Stimulated activated CD8-positive, alpha-beta memory T cell treated with anti-CD3 and anti-CD28 coated beads, Interleukin-4, amount 100 ng/mL, for 4 hours (primary cell): ENCODE measurements around the gene ADGRL3.
"Not testable (repeated sequence)": the region's sequence is repeated elsewhere in the genome, so short reads cannot be mapped to it uniquely, and the experiment has no call there.

Source experiments
- DNase-seq, 2 donors: peaks; one replicate each; pipeline ENCODE4 v3.0.0-alpha.2; 2020; ENCODE audit warnings: low read depth in 2 of 2, low spot score in 1 of 2

ADGRL3 gene

DNA sequence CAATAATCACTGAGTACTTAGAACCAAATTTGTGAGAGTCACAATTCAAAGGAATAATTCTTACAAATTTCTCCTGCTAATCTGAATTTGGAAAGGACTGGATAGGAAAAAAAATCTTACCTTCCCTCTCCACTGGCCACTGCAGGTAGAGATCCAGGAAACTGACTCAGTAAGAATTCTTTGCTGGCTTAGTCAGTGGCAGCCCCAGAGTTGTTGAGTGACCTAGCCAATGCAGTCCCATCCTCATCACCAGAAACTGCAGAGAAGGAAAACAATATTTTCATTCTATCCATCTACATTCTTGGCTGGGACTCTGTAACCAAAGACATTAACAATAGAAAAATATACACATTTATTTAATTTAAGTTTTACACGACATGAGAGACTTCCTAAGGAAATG, 572.0 kb downstream of the ADGRL3 start:
- DNase-seq: no peak

DNA sequence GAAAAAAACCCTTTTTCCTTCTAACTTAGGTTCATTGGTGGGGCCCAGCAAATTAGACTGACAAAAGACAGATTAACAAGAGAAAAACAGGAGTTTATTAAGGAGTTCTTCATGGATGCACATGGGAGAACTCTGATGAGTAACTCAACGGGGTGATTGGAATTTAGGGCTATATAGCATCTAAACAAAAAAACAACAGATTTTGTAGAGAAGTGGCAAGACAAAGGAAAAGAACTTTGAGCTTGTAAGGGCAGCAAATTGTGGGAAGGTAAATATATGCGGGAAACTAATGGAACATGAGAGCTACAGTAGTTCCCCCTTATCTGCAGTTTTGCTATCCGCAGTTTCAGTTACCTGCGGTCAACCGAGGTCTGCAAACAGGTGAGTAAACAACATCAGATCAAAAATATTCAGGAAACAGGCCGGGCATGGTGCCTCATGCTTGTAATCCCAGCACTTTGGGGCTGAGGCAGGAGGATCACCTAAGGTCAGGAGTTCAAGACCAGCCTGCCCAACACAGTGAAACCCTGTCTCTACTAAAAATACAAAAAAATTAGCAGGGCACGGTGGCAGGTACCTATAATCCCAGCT, 573.6 kb downstream of the ADGRL3 start:
- no peak for DNase-seq

DNA sequence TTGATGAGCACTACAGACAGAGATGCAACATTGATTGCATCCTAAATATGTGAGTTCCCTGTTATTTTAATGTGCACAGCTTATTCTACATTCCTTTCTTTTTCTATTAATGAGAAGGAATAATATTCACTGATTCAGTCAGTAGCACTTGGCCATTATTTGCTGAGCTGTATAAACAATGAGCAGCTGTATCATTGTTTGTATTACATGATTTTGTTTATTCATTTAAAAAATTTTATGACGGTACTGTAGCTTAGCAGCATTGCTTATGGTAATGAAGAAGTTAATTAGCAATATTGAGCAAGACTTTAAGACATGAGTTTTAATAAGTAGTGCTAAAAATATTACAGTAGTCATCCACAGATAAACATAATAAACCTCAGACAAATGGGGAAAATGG, 582.0 kb downstream of the ADGRL3 start:
- no peak for DNase-seq

DNA sequence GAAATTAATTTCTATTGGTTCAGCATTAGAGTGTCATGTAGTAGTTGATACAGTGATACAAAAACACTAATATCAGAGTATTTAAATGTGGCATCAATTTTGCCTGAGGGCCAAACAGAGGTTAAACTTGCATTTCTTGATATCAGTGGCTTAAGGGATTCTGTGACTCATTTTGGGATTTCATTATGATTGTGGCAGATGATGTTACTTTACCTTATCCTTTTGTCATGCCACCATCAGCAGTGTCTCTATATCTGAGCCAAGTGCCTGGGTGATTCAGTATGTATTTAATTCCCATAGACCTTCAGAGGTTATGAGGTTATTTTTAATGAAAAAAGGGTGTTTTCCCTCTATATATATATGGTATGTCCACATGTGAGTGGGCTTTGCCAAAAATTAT, 582.9 kb downstream of the ADGRL3 start:
- DNase-seq: no peak

DNA sequence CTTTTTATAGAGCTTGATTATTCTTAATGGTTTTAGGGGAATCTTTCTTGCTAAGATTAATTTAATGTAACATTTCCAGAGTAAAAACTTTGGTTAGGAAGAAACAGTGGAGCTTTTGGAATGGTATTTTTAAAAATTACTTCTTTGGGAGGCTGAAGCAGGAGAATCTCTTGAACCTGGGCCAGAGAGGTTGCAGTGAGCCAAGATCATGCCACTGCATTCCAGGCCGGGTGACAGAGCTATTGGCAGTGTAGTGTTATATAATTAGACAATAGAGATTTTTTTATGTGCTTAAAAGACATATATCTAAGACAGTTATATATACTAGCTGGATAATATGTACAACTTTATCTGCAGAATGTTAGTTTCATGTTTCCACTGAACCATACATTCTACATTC, 585.6 kb downstream of the ADGRL3 start:
- no peak for DNase-seq

GRCh38 chr4:61786211-61786610, 586.1 kb downstream of the ADGRL3 start:
- DNase-seq: no peak

DNA sequence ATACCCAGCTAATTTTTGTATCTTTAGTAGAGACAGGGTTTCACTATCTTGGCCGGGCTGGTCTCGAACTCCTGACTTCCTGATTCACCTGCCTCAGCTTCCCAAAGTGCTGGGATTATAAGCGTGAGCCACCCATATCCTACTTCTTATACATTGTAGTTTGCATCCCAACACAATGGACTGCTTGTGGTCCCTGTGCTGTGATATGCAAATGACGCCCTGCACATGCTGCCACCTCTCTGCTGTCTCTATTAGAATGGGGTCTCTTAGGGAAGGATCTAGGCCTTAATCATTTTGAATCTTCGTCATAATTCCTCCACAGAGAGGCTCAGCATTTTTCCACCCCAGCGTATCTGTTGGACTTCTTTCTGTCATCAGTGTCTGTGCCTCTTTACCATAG, 595.9 kb downstream of the ADGRL3 start:
- no peak for DNase-seq

GRCh38 chr4:61799794-61800193, 599.7 kb downstream of the ADGRL3 start:
- no peak for DNase-seq

- DNase-seq: no peak
Measured at GRCh38 chr4:61805227-61805626, 605.1 kb downstream of the ADGRL3 start.

- DNase-seq: no peak
Measured at GRCh38 chr4:61805979-61806378, 605.9 kb downstream of the ADGRL3 start.

GRCh38 chr4:61812171-61812570, 612.0 kb downstream of the ADGRL3 start:
- DNase-seq: no peak

DNA sequence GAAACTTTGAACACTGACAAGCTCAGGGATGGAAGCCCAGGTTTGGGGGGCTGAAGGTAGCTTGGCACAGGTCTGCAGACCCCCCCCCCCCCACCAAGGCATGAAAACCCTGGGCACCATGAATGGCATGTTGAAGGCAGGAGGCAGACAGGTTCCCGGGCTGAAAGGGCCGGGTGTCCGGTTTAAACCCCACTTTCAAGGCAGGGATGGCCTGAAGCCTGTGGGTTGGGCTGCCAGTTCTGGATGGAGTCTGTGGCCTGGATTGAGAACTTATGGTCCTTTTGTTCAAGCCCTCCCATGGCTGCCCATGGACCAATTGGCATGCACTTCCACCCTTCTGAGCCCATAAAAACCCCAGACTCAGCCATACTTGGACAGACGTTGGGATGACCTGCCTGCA, 616.9 kb downstream of the ADGRL3 start:
- DNase-seq: no peak

DNA sequence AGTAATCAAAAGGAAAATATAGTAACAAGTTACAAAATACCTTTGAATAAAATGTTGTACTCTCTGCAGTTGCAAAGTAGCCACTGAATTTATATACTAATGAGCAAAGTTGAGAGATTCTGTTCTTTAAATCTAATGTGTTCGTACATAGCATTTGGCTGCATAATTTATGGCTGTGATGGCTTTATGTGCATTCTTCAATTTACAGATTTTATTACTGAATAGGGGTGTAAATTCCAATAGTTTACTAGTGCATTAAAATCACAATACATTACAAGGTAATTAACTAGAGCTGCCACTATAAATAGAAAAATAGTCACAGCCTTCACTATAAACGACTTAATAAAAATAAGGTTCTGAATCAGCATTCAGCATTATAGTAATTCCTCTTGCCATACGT, 620.0 kb downstream of the ADGRL3 start:
- DNase-seq: no peak

DNA sequence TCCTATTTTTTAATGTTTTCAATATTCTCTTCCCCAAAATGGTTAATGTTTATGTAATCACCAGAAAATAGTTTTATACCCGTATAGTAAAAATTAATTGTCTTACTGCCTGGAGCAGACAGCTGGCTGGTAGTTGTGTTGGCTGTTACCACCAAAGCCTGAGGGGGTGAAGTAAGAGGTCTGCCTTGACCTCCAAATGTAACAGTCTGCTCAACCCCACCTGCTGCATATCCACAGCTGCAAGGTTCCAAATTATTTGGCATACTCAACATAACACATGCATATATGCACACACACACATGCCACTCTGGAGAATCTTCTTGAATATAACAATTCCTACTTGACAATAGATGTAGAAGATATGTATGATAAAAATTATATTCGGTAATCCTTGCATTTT, 624.3 kb downstream of the ADGRL3 start:
- DNase-seq: no peak

DNA sequence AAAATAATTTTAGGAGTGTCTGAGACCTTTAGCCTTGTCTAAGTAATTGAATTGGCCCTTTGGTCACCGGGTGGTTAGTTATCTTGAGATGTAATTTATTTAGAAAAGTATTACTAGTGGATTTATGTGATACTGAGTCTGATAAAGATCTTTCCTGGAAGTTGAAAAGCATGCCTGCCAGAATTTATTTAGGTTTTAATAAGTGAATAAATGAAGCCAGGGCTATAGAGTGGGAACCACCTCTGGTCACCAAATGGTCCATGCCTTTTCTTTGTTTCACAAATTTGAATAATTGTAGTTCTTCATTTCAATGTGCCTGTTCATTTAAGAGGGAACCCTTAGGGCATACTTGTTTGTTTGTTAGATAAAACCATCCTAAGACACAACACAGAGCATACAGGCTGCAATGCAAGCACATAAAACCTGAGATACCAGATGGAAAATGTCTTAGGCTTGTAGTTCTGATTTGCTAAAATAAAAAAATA, 627.8 kb downstream of the ADGRL3 start:
- no peak for DNase-seq

- no peak for DNase-seq
Measured at GRCh38 chr4:61828960-61829359, 628.8 kb downstream of the ADGRL3 start.

DNA sequence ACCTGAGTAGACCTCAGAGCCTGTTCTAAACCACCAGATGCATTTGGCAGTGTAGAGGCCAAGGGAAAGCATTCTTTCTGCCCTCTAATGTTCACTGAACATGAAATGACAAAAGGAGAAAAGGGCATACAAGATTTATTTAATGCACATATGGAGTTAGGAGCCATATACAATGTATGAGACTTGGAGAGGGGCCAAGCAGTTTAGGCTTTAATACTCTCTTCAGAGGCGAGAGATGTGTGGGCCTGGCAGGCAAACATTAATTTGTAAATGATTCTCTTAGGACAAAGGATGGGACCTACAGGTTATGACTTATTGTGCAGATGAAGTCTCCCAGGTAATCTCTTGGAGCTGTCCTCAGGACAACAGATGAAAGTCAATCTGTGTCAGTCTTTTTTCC, 631.9 kb downstream of the ADGRL3 start:
- no peak for DNase-seq

DNA sequence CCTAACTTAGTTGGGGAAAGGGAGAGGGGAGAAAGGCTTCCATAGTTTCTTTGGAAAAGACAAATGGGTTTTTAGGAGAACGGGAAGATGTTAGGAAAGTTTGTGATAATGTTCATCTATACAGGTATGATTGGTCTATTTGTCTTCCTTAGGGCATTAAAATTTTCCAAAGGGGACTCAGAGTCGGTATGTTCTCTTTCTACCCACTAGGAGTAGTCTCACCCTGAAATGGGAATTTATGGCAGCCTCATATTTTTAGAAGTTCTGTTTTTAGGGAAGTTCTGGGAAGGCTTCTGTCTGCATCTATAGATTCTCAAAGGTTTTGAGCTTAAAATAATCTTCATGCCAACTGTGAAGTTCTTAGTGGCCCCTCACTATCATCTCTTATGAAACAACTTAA, 637.3 kb downstream of the ADGRL3 start:
- DNase-seq: no peak

DNA sequence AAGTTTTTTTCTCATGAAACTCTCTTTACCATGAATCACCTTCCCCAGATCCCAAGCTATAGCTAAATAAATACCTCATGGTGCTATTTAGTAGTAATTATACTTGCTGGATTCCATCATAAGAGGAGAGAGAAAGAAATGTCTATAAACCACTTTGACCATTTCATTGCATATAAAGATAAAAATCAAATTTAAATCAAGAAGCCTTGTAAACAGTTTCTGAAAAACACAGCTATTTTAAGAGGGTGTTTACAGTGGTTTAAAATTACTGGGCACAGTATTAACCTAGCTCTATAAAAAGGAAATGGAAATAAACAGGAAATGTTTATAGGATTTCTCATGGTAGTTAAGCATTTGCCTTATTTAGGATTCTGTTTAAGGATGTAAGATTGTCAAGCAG, 637.9 kb downstream of the ADGRL3 start:
- no peak for DNase-seq

DNA sequence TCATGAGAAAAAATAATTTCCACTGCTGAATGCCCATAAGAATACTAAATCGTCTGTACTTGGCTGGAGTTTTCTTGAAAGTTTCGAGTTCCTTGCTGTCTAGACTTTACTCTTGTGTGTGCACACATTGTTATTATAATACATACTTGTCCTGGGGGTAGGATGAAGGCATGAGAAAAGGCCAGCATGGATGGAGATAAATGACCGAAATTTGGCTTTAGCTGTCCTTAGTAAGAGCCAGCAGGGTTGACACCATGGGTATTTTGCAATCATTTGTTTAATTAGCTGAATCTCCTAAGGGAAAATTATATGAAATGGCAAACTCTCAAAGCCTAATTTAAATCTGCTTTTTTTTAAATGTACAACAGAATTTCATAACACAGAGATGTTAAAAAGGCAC, 641.6 kb downstream of the ADGRL3 start:
- DNase-seq: no peak

DNA sequence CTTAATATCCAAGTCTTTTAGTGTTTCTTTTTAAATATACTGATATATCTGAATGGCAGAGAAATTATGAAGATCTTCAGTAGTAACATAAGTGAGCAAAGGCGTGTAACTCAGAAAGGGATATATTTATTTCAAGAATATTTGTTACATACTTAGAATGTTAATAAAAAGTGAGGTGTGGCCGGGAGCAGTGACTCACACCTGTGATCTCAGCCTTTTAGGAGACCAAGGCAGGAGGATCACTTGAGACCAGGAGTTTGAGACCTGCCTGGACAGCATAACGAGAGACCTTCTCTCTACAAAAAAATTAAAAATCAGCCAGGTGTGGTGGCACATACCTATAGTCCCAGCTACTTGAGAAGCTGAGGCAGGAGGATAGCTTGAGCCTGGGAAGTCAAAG, 651.0 kb downstream of the ADGRL3 start:
- DNase-seq: no peak

DNA sequence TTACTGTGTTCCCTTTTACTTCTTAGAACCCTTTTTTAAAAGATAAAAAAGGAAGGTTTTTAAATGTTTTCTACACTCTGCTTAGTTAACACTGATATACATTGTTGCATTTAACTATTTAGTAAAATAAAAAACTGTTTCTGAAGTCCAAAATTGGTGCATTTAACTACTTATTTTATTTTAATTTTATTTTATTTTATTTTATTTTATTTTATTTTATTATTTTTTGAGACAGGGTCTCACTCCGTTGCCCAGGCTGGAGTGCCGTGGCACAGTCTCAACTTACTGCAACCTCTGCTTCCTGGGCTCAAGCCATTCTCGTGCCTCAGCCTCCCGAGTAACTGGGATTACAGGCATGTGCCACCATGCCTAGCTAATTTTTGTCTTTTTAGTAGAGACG, 652.0 kb downstream of the ADGRL3 start:
- not testable (repeated sequence) for DNase-seq

GRCh38 chr4:61853041-61853440, 652.9 kb downstream of the ADGRL3 start:
- DNase-seq: no peak

DNA sequence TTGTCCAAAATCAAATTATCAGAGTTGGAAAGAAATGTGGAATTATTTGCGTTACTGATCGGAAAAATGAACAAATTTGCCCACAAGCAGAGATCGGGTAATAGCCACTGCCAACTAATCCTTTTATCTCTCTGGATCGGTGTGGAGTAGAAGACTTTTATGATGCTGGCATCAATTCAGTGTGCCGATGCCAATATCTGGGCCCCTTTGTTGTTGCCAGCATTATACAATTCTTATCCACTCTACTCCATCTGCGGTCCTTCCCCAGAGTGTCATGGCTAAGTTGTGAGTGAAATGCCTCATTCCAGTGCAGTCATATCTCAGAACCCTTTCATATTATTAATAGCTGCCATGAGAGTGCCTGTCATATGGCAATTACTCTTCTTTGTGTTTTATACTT, 660.2 kb downstream of the ADGRL3 start:
- DNase-seq: no peak
